GM12878 (cell line): Measurements from ENCODE around the gene AKT1S1. TPM values are rescaled to one million over a fixed set of nuclear protein-coding genes. Genes with fewer than 3 reads are reported as not detected.

Experiments used
- ATAC-seq: fragments of 200-7000 bp; cut with Tn5 transposase; 3 replicates; pipeline ENCODE4 v1.9.1; 2020; ENCODE audit warnings: mild to moderate bottlenecking, moderate library complexity
- BruUV-seq: library from RNA; stranded (reverse); fragments of 400-500 nt; replicated peaks from 2 replicates; lab custom pipeline; 2021; lab: Mats Ljungman, UMichigan
- CTCF ChIA-PET: fragments of 300-600 bp; sonication (Branson Sonifier 250); formaldehyde crosslinking; extraction: SDS; loops from one replicate; lab custom pipeline; 2021; ENCODE audit warnings: inconsistent platforms; lab: Yijun Ruan, JAX
- POLR2A ChIA-PET: fragments of 350-600 bp; formaldehyde crosslinking; extraction: SDS; loops from one replicate; lab custom pipeline; 2021; ENCODE audit warnings: inconsistent platforms; lab: Charles Lee
- RAD21 ChIA-PET: fragments of 300-600 bp; sonication (Branson Sonifier 250); formaldehyde crosslinking; loops from one replicate; lab custom pipeline; 2023; ENCODE audit warnings: antibody characterized with exemption; ENCODE audit not compliant: unreplicated experiment; lab: Charles Lee
- SMC1A ChIA-PET: fragments of 300-600 bp; sonication (Branson Sonifier 250); formaldehyde crosslinking; loops from one replicate; lab custom pipeline; 2023; ENCODE audit not compliant: unreplicated experiment, uncharacterized antibody; lab: Charles Lee
- DNase-seq: peaks from one replicate; pipeline ENCODE4 v3.0.0-alpha.2; 2011; ENCODE audit warnings: low read depth, low spot score
- FAIRE-seq: peaks from 3 replicates; lab custom pipeline; 2011; peaks lifted over from hg19 to GRCh38; lab: Jason Lieb, UNC
- H2AFZ ChIP-seq: 2 replicates; pipeline ENCODE4 v1.6.0; 2011; ENCODE audit warnings: low read depth, low read length, control low read depth; ENCODE audit not compliant: control insufficient read depth
- H3K27ac ChIP-seq: 2 replicates; pipeline ENCODE4 v1.5.1; 2011; ENCODE audit warnings: control low read depth; ENCODE audit not compliant: control insufficient read depth, insufficient read depth
- H3K27me3 ChIP-seq, 2 experiments: replicated peaks in 1 of 2; 2 replicates each; pipeline versions ENCODE4 v1.6.0 to v1.6.1; 2011; ENCODE audit warnings: low read length in 1 of 2; ENCODE audit not compliant: control insufficient read depth in 2 of 2, insufficient read depth in 2 of 2
- H3K36me3 ChIP-seq, 2 experiments: 2 replicates each; pipeline ENCODE4 v1.5.1; 2011; ENCODE audit warnings: low read length in 1 of 2; ENCODE audit not compliant: control insufficient read depth in 2 of 2, insufficient read depth in 2 of 2
- H3K4me1 ChIP-seq: 2 replicates; pipeline ENCODE4 v1.6.1; 2011; ENCODE audit warnings: mild to moderate bottlenecking, low read length, moderate library complexity, mixed read lengths; ENCODE audit not compliant: control insufficient read depth, insufficient read depth
- H3K4me2 ChIP-seq: 2 replicates; pipeline ENCODE4 v1.6.0; 2011; ENCODE audit warnings: control low read depth; ENCODE audit not compliant: control insufficient read depth, insufficient read depth
- H3K4me3 ChIP-seq: fragments of 200-600 bp; sonication (generic); 2 replicates; pipeline ENCODE4 v1.5.1; 2016
- H3K79me2 ChIP-seq: 2 replicates; pipeline ENCODE4 v1.6.0; 2011; ENCODE audit warnings: low read length; ENCODE audit not compliant: control insufficient read depth, insufficient read depth
- H3K9ac ChIP-seq: 2 replicates; pipeline ENCODE4 v1.8.0; 2011; ENCODE audit warnings: low read length, control low read depth, mixed read lengths; ENCODE audit not compliant: control insufficient read depth, insufficient read depth
- H3K9me3 ChIP-seq: replicated peaks from 3 replicates; pipeline ENCODE4 v1.5.1; 2011; ENCODE audit warnings: mild to moderate bottlenecking, low read length; ENCODE audit not compliant: control insufficient read depth, insufficient read depth
- H4K20me1 ChIP-seq: 2 replicates; pipeline ENCODE4 v1.6.0; 2011; ENCODE audit not compliant: control insufficient read depth, insufficient read depth
- POLR2A ChIP-seq: IDR thresholded peaks from 2 replicates; pipeline ENCODE4 v1.6.1; 2011; ENCODE audit warnings: low read depth, mild to moderate bottlenecking, low read length
- SMC3 ChIP-seq: IDR thresholded peaks from 2 replicates; pipeline ENCODE4 v1.6.1; 2011; ENCODE audit warnings: low read length, improper control_type of control experiment, borderline replicate concordance
- WGBS: methylation state at CpG from one replicate; pipeline ENCODE4 v1.1.6; 2016; ENCODE audit warnings: low lambda C conversion rate; ENCODE audit not compliant: insufficient replicate concordance, insufficient coverage; ENCODE audit errors: missing lambda C conversion rate; 5-methylcytosine and 5-hydroxymethylcytosine counted together
- in situ Hi-C: fragments of 300-500 bp; cut with MboI; formaldehyde crosslinking; loops from 9 replicates; pipeline ENCODE4 v1.14.3; 2018; ENCODE audit warnings: mixed read lengths
- intact Hi-C: fragments of 100-400 bp; cut with micrococcal nuclease; formaldehyde crosslinking; loops from one replicate; pipeline ENCODE4 v1.14.2; 2022; ENCODE audit not compliant: unreplicated experiment
- polyA plus RNA-seq, 11 experiments: library from polyadenylated mRNA; depleted of rRNA in 4 of 11; unstranded in 6 of 11; stranded (reverse) in 5 of 11; fragments of >200 nt; fragmentation: Nextera tagmentation in 4 of 11; fragmentation: Illumina TruSeq in 1 of 11; extraction: Ambion mirVana in 4 of 11; extraction: Trizol in 1 of 11; gene quantifications; 1 replicate in 1 of 11; 2 replicates in 10 of 11; pipeline versions ENCODE4 v1.2.1 to v1.2.3, GENCODE V29; 2011 to 2016; ENCODE audit warnings: inconsistent platforms in 2 of 11, missing spikeins in 2 of 11, low read depth in 1 of 11
- total RNA-seq, 4 experiments: library from RNA; depleted of rRNA in 3 of 4; stranded (reverse); fragments of >200 nt in 3 of 4; fragmentation: Illumina TruSeq in 1 of 4; extraction: Trizol in 1 of 4; gene quantifications; 2 replicates each; pipeline versions ENCODE4 v1.2.1 to v1.2.3, GENCODE V29; 2013 to 2021
- TF ChIP-seq, protein P1 (sequence below): fragments of 450-650 bp; IDR thresholded peaks from 2 replicates; pipeline ENCODE4 v1.6.1; 2016; ENCODE audit warnings: mild to moderate bottlenecking

The AKT1S1 gene
- total and polyA plus RNA-seq, 10 of the 15 experiments (the other 5 are each of a cell fraction or from before 2014, with no cell fraction given) = 0.43 to 23.0 (median 12.3) TPM

DNA sequence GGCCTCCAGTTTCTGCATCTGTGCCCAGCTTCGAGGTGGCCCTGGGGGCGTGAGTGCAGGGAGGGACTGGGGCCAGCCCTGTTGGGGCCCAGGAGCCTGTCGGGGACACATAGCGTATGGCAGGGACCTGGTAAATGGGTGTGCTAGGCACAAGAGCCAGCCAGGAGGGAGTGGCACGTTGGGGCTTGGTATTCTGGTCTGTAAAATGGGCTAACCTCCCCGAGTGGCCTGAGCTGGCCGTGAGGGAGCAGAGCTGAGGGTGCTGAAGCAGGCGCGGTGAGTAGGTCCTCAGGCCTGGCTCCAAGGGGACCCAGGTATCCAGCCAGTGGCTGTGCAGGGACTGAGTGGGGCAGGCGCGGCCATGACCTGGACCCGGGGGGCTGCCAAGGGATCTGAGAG is 21.9 kb downstream of the AKT1S1 start:
- WGBS = 88% methylated on average over 12 of the region's 12 CpGs
- no peaks in the 10 kb centered on the region for H3K9me3 ChIP-seq
- no peaks in the 10 kb centered on the region for H3K27me3 ChIP-seq
- H3K79me2 ChIP-seq = peaks cover 6% of the 10 kb centered on the region
- TF ChIP-seq, protein P1, sequence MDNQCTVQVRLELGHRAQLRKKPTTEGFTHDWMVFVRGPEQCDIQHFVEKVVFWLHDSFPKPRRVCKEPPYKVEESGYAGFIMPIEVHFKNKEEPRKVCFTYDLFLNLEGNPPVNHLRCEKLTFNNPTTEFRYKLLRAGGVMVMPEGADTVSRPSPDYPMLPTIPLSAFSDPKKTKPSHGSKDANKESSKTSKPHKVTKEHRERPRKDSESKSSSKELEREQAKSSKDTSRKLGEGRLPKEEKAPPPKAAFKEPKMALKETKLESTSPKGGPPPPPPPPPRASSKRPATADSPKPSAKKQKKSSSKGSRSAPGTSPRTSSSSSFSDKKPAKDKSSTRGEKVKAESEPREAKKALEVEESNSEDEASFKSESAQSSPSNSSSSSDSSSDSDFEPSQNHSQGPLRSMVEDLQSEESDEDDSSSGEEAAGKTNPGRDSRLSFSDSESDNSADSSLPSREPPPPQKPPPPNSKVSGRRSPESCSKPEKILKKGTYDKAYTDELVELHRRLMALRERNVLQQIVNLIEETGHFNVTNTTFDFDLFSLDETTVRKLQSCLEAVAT = no peak
- TF ChIP-seq POLR2A = peak; percentile 22; the same call in 1 of the 2 replicates
- H3K27ac ChIP-seq = no peak overlapping the region
- BruUV-seq = no TSS peak
- intact Hi-C loops = no loop called here
- DNase-seq (no peak), FAIRE-seq (no peak), ATAC-seq (no peak)
- H4K20me1 ChIP-seq = no peaks in the 10 kb centered on the region
- peaks cover 8% of the 10 kb centered on the region for H3K4me1 ChIP-seq
- H2AFZ ChIP-seq = no peak overlapping the region
- H3K4me2 ChIP-seq = no peak overlapping the region
- peaks cover 0 to 14% of the 10 kb centered on the region in 2 experiments; a peak in 2 of 4 replicates for H3K36me3 ChIP-seq
- ChIA-PET POLR2A (no interaction called here), CTCF (no interaction called here), RAD21 (no interaction called here), SMC1A (no interaction called here)
- no peak overlapping the region for H3K4me3 ChIP-seq
- in situ Hi-C loops = no loop called here
- H3K9ac ChIP-seq = no peak overlapping the region

DNA sequence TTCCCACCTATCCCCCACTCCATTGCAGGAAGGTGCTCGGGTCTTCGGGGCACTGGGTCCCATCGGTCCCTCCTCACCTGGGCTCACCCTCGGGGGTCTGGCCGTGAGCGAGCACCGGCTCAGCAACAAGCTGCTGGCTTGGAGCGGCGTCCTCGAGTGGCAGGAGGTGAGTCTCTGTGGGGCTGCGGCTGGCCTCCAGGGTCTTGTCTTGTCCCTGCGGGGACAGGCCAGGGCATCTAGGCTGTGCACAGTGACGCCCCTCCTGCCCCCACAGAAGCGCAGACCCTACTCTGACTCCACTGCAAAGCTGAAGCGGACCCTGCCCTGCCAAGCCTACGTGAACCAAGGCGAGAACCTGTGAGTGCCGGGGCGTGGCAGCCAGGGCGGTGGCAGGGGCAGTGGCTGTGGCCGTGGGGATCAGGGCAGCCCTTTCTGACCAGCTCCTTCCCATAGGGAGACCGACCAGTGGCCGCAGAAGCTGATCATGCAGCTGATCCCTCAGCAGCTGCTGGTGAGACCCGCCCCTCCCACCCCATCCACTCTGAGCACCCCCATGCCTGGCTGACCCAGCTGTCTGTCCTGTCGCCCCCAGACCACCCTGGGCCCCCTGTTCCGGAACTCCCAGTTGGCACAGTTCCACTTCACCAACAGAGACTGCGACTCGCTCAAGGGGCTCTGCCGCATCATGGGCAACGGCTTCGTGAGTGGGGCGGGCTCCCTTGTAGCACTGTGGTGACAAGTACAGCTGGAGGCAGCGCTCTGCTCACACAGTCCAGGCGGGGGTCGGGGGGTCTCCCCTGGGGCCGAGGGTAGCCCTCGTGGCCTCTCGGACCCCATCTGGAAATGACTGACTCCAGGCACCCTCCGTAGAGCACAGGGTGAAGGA is 22.5 kb downstream of the AKT1S1 start:
- no peaks in the 10 kb centered on the region for H3K27me3 ChIP-seq
- H2AFZ ChIP-seq = no peak overlapping the region
- WGBS = 89% methylated on average over 36 of the region's 39 CpGs
- in situ Hi-C loops = no loop called here
- H3K36me3 ChIP-seq = peaks cover 0 to 12% of the 10 kb centered on the region in 2 experiments; a peak in 2 of 4 replicates
- no peak overlapping the region for H3K4me3 ChIP-seq
- ChIA-PET CTCF (interaction anchor here (1.4 kb wide), 1 partner anchor 12 kb away, joined by 6 read pairs; no protein-coding TSS in a partner anchor), SMC1A (no interaction called here), RAD21 (no interaction called here), POLR2A (interaction anchor here (1.2 to 1.3 kb wide), 2 partner anchors 15 to 37 kb away, joined by 3 read pairs; partner anchors contain the start of gene MED25)
- TF ChIP-seq POLR2A = peak; percentile 37
- no peak for TF ChIP-seq SMC3
- no peak overlapping the region for H3K9ac ChIP-seq
- H4K20me1 ChIP-seq = no peaks in the 10 kb centered on the region
- peaks cover 12% of the 10 kb centered on the region for H3K4me1 ChIP-seq
- no peak for ATAC-seq
- no peak for FAIRE-seq
- H3K27ac ChIP-seq = no peak overlapping the region
- no peak for DNase-seq
- no TSS peak for BruUV-seq
- peaks cover 6% of the 10 kb centered on the region for H3K79me2 ChIP-seq
- H3K9me3 ChIP-seq = no peaks in the 10 kb centered on the region; the same call in 1 of the 3 replicates
- no peak overlapping the region for H3K4me2 ChIP-seq
- intact Hi-C loops = no loop called here
